Measurements from ENCODE around the gene CCDC71.
A peak's percentile ranks its signal among the peaks of the same experiment; 100 is the strongest.

CCDC71 gene

GRCh38 chr3:49165771-49166751, at the start of gene CCDC71:
CCDC71 (minus strand) TSS chr3:49166331; CDS start chr3:49164208, 2,123 bp downstream.
- DNase-seq (ENCODE audit: low spot score): peak; percentile 70
- POLR2A ChIA-PET (ENCODE audit: low non-redundant PET): no interaction called here
- TF ChIP-seq, protein P1, sequence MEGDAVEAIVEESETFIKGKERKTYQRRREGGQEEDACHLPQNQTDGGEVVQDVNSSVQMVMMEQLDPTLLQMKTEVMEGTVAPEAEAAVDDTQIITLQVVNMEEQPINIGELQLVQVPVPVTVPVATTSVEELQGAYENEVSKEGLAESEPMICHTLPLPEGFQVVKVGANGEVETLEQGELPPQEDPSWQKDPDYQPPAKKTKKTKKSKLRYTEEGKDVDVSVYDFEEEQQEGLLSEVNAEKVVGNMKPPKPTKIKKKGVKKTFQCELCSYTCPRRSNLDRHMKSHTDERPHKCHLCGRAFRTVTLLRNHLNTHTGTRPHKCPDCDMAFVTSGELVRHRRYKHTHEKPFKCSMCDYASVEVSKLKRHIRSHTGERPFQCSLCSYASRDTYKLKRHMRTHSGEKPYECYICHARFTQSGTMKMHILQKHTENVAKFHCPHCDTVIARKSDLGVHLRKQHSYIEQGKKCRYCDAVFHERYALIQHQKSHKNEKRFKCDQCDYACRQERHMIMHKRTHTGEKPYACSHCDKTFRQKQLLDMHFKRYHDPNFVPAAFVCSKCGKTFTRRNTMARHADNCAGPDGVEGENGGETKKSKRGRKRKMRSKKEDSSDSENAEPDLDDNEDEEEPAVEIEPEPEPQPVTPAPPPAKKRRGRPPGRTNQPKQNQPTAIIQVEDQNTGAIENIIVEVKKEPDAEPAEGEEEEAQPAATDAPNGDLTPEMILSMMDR (conservative IDR thresholded peaks at IDR 0.05; ENCODE audit: low read depth): no peak
- H3K27ac ChIP-seq: peak within 1 kb of the TSS; percentile 81
- CTCF ChIA-PET: no interaction called here

GRCh38 chr3:49213998-49214397, 47.9 kb upstream of the CCDC71 start:
- POLR2A ChIA-PET (ENCODE audit: low non-redundant PET): no interaction called here
- H3K27ac ChIP-seq: no peak overlapping the region
- CTCF ChIA-PET: no interaction called here
- no peak for DNase-seq (ENCODE audit: low spot score)
- TF ChIP-seq, protein P1 (conservative IDR thresholded peaks at IDR 0.05; ENCODE audit: low read depth): no peak

- ChIA-PET CTCF (no interaction called here), POLR2A (ENCODE audit: low non-redundant PET) (no interaction called here)
- TF ChIP-seq, protein P1 (conservative IDR thresholded peaks at IDR 0.05; ENCODE audit: low read depth): no peak
- no peak overlapping the region for H3K27ac ChIP-seq
- no peak for DNase-seq (ENCODE audit: low spot score)
Observed at GRCh38 chr3:49213541-49213943, 47.4 kb upstream of the CCDC71 start.

DNA sequence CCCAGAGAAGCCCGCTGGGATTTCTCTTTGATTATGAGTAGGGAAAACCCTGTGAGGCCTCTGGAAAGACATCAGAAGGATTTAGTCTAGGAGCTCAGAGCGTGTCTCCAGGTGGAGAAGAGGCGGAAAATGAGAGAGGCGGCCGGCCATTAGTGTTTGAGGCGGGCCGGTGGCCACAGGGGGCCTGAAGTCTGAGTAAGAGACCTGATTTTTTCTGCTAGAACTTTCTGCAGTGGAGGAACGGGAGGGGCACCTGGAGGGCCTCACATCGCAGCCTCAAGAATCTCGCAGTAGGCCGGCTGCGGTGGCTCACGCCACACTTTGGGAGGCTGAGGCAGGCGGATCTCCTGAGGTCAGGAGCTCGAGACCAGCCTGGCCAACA, 33.8 kb upstream of the CCDC71 start:
- H3K27ac ChIP-seq: no peak overlapping the region
- ChIA-PET CTCF (interaction anchor here (0.6 kb wide), 1 partner anchor 307 kb away, joined by 3 read pairs; no protein-coding TSS in a partner anchor), POLR2A (ENCODE audit: low non-redundant PET) (no interaction called here)
- DNase-seq (ENCODE audit: low spot score): no peak
- TF ChIP-seq, protein P1 (conservative IDR thresholded peaks at IDR 0.05; ENCODE audit: low read depth): no peak

- H3K27ac ChIP-seq: no peak overlapping the region
- DNase-seq (ENCODE audit: low spot score): peak; percentile 30
- POLR2A ChIA-PET (ENCODE audit: low non-redundant PET): no interaction called here
- TF ChIP-seq, protein P1 (conservative IDR thresholded peaks at IDR 0.05; ENCODE audit: low read depth): no peak
- CTCF ChIA-PET: interaction anchor here (0.6 kb wide), 1 partner anchor 307 kb away, joined by 3 read pairs; no protein-coding TSS in a partner anchor
Observed at GRCh38 chr3:49199239-49199899, 33.2 kb upstream of the CCDC71 start.

DNA sequence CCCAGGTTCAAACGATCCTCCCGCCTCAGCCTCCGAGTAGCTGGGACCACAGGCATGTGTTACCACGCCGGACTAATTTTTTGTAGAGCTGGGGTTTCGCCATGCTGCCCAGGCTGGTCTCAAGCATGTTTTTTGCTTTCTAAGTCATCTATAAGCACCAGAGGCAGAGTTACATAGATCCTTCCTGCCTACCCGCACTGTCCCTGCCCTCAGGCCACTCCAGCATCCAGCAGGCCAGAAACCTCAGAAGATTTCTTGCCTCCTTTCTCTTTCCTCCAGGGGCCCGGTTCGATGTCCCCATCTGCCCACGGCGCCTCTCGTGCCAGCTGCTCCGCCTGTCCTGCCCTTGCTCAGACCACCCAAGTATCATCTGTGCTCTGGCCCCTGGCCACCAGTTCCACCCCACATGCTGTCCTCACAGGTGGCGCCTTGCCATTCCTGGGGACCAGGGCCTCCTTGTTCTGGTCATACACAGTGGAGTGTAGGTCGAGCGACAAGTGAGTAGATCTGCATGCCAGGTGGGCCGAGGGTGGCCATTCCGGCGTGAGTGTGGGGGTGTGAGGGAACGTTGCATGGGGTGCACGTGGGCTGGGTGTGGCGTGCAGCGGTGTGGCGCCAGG, 32.6 kb upstream of the CCDC71 start:
- H3K27ac ChIP-seq: peak overlapping the region; percentile 21; the same call in 1 of the 2 replicates
- CTCF ChIA-PET: interaction anchor here (0.6 kb wide), 1 partner anchor 251 kb away, joined by 3 read pairs; no protein-coding TSS in a partner anchor
- no peak for DNase-seq (ENCODE audit: low spot score)
- POLR2A ChIA-PET (ENCODE audit: low non-redundant PET): no interaction called here
- TF ChIP-seq, protein P1 (conservative IDR thresholded peaks at IDR 0.05; ENCODE audit: low read depth): no peak

All from RWPE1 (cell line).